Activated CD4-positive, alpha-beta T cell treated with anti-CD3 and anti-CD28 coated beads, Interleukin-2, Interleukin-6, amounts not matched to agents 100 ng/mL and 50 ng/mL, durations not matched to agents 16 hours and 8 hours (primary cell): ENCODE results near the gene IL12A.

Source experiments
- DNase-seq: peaks from one replicate; pipeline ENCODE4 v3.0.0-alpha.2; 2020

Gene IL12A

DNA sequence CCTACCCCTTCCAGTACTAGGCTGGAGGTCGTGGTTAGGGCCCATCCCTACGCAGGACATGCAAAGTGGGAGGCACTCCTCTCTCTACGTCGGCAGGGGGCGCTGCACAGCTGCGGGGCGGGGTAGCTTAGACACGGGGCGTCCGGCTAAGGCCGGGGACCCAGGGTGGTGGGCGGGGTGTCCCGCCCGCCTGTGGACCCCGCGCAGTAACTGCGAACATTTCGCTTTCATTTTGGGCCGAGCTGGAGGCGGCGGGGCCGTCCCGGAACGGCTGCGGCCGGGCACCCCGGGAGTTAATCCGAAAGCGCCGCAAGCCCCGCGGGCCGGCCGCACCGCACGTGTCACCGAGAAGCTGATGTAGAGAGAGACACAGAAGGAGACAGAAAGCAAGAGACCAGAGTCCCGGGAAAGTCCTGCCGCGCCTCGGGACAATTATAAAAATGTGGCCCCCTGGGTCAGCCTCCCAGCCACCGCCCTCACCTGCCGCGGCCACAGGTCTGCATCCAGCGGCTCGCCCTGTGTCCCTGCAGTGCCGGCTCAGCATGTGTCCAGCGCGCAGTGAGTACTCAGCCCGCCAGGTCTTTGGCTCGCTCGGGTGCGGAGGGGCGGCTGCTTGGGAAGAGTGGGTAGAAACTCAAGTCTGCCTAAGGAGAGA is at the start of gene IL12A:
IL12A (plus strand) TSS at position 219 of the 655 bp plus-strand sequence.
- peak; percentile 93 for DNase-seq

- DNase-seq = peak; percentile 56
Observed at GRCh38 chr3:159941038-159942000, 47.3 kb upstream of the IL12A start.

- DNase-seq = no peak
Observed at GRCh38 chr3:159944781-159945180, 43.9 kb upstream of the IL12A start.

DNA sequence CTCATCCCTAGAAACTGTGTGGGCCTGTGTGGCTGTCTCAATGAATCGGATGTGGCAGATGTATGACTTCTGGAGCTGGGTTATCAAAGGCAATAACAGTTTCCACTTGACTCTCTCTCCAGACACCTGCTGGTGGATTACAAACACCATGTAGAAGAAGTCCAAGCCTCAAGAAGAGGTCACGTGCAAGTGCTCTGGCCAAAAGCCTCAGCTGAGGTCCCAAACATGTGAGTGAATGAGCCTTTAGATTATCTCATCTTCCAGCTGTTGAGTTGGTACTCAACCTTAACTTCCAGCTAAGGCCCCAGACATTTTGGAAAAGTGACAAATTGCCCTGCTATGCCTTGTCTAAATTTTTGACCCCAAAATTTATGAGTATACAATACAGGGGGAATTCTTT is 42.7 kb upstream of the IL12A start:
- no peak for DNase-seq

- no peak for DNase-seq
Observed at GRCh38 chr3:159947220-159947619, 41.4 kb upstream of the IL12A start.

DNA sequence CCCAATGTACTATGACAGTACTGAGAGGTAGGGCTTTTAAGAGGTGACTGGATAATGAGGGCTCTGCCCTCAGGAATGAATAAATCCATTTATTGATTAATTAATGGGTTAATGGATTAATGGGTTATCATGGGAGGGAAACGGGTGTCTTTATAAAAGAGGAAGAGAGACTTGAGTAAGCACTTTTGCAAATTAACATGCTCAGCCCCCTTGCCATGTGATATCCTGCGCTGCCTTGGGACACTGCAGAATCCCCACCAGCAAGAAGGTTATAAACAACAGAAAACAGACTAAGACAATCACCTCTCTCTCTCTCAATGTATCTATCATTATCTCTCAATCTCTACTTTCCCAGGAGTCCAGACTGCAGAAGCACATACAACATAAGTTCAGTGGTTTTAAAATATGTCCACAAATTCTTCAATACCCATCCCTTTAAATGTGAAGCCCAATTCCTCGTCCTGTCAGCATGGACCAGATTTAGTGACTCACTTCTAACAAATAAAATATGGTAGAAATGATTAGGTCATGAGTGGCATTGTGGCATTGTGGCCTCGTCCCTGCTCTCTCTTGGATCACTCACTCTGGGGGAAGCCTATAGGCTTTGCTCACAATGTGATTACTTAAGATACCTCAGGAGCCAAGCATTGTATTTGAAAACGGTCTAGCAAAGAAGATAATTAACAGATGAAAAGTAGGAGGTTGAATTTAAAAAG is 40.0 kb upstream of the IL12A start:
- DNase-seq = no peak

- no peak for DNase-seq
Observed at GRCh38 chr3:159950156-159950898, 38.3 kb upstream of the IL12A start.

DNA sequence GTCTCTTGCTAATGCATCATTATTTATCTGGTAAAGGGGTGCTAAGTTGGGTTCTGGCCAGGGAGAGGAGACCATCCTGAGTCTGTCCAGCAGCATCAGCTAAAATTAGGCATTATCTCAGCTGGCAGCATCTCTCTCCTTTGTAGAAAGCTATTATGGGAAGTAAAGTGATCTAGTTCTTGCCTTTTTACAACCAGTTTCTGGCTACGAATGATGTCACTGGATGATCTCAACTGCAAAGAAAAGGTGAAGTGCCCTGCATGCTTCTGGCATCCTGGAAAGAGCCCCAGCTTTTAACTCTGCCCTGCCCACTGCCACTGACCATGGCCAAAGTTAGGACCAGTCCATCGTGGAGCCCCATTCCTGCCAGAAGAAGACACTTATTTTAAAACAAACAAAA is 37.1 kb upstream of the IL12A start:
- no peak for DNase-seq

GRCh38 chr3:159953325-159954085 is 35.1 kb upstream of the IL12A start:
- DNase-seq = no peak

DNA sequence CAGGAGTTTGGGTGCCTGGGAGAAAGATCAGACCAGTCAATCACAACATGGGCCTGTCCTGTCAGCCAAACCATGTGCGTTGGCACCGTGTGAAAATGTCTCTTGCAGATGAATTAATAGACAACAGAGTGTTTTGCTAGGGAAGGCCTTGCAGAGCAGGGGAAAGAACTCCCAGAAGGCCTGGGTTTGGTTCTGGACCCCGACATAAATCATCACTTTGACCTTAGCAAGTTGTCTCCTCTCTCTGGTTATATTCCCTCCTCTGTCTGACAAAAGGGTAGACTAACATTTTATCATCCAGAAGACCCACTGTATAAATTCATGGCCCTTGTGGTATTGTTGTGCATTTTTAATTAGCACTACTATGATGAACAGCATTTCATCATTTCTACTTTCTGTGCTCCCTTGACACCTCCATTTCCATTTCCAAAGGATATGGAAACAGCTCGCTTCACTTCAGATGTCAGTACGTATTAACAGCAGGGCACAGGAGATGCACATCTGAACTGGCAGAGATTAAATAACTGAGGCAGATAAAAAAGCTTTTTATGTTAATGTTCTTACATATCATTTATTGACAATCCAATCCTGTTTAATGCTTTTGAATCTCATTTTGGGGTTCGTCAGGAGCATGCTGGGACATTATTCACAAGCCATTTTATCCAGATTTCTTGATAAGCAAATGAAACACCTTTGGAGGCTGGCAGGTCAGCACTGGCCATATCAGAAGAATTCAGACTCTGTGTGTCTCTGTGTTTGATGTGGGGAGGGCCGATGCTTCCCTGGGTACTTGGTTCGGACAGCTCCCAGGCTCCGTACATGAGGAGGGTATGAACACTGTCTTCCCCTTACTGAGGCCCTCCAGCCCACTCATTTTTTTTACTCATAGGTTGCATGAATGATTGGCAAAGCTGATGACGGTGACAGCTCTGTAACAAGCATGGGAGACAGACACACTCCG is 28.2 kb upstream of the IL12A start:
- no peak for DNase-seq

DNA sequence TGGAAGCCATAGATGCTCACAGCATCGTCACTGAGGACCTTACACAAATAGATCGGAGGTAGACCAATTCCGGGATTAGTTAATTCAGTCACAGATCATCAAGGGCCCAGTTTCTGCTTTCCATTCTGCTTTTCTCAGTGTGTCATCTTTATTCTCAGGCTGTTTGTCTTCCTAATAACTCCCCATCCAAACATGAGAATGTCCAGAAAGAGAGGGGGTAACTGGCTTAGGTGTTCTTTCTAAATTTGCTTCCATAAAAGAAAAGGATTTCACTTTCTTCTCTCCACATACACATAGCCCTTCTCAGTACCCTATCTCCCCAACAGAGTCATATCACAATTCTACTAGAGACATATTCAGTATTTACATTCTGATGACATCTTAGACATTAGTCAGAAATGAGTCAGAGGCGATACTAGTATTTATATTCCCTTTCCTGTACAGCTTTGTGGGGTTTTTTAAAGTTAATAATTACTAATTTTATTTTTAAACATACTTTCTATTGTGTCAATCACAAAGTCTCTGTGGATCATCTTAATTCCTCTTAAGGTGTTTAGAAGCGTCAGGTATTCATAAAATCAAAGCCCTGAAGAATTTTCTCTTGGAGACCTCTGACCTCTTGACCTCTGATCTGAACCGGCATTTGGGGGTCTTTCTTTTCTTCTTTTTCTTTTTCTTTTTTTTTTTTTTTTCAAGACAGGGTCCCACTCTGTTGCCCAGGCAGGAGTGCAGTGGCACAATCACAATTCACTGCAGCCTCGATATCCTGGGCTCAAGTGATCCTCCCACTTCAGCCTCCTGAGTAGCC is 24.3 kb upstream of the IL12A start:
- peak; percentile 42 for DNase-seq

DNA sequence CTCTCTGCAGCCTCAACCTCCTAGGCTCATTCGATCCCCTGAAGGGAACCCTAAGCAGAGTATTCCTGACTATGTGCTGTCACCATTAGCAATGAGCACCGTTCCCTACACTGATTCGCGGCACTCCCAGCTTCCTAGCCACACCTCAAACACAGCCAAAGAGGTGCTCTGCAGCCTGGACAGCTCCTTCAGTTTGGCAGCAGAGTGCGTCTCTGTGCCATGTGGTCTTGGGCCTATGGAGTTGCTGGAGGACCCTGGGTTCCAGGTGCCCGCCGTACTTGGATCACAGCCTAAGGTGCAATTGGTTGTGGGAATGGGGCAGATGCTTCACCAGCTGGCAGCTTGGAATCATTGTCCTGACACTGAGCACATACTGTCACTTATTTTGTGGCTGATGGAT is 17.3 kb upstream of the IL12A start:
- DNase-seq = no peak

- DNase-seq = no peak
Observed at GRCh38 chr3:159977295-159977694, 11.3 kb upstream of the IL12A start.

DNA sequence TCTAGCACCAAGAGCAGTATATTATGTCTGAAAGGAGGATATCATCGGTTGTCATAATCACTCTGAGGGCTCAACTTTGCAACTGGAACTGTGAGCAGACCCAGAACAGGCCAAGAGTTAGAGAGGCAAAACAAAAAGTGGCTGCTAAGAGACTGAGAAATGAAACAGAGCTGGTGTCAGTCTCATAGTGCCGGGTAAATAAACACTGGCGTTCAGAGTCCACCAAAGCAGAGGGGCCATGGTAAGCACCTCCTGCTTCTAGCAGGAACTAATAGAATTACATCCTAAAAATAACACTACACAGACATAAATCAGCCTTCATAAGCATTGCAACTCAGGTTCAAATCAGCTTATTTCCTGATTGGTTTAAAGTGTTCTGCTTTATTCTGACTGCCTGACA is 10.3 kb upstream of the IL12A start:
- DNase-seq = no peak

DNA sequence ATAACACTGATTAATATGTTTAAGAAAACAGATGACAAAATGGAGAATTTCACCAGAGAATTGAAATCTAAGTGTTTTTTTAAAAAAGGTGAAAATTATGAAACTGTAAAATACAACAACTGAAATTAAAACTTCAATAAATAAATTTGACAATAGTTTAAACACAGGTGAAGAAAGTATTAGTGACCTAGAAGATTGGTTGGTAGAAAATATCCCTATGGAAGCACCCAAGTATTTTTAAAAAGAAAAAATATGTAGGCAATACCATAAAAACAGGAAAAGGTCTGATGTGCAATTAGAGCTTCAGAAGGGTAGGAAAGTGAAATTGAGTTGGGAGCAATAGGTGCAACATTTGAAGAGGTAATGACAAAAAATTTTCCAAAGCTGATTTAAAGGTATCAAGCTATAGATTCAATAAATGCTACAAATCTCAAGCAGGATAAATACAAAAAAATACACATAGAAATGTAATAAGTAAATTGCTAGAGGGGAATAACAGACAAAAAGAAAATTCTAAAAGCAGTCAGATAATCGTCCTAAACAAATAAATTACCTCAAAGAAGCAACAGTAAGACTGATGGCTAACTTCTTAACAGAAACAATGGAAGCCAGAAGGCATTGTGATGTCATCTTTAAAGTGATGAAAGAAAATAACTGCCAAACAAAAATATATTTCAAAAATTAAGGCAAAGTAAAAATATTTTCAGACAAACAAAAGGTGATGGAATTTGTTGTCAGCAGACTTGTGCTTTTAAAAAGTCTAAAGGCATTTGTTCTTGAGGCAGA is 9.5 kb upstream of the IL12A start:
- DNase-seq = no peak

DNA sequence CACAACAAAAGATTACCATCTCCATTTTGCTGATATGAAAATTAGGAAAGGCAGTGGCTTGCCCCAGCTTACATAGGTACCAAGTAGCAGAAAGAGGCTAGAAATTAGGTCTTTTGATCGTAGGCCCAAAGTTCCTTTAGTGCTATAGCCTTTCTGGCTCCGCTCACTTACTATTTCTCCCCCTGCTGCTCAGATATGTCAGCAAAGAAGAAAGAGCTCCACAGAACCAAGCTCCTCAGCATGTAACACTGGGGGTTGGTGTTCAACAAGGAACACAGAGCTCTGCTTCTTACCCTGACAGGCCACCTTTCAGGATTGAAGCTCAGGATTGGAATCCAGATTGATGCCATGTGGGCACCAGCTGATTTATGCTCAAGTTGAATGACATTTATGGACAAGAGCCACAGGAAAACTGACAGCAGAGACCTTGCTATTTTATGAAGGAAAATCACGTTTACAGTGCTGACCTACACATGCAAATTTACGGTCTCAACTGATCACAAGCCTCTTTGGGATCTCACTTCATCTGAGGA is 6.1 kb upstream of the IL12A start:
- no peak for DNase-seq

DNA sequence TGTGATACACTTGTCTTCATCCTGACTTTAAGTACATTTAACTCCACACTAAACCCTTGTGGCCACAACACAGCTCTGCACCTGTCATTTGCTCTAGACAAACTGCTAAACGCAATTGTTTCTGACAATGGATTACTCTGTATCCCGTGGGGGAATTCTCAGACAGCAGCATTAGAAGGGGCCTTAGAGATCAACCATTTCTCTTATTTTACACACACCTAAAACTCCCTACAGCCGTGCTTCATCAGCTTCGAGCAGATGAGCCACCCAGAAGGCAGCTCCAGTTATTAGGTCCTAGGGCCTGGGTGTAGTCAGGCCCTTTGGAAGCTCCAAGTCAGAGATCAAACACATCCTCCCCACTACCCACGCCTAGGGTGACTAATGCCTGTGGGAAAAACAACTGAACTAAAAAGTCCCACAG is 1.3 kb upstream of the IL12A start:
- no peak for DNase-seq

DNA sequence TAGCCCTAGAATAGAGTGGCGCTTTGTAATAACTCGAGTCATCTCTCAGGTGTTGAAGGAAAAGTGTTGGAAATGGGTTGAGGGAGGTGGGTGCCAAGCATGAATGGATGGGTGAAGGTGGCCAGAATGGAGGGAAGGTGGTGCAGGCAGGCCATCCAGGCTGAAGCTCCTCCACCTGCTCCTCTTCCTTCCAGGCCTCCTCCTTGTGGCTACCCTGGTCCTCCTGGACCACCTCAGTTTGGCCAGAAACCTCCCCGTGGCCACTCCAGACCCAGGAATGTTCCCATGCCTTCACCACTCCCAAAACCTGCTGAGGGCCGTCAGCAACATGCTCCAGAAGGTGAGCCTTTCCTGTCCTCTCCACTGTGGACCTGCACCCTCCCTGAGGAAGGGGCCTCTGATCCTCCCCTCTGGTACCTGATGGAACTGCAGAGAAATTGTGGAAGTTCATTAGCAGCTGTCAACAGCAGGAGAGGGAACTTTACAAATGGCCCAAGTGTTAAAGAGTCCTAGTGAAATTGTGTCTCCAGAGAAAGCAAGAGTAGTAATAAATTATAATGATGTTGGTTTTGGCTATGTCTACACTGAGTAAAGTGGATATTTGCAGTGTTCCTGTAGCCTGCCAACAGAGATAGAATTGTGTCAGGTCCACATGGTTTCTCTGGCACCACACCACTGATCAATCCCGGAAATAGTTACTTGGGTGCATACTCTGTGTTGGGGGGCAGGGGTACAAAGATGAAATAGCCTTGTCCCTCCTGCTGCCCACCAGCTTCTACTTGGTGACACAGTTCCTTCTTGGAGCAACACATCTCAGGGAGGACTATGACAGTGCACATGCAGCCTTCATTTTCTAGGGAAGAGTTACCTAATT is 1.6 kb downstream of the IL12A start:
- DNase-seq = no peak
